NCI-H1436 (cell line): ENCODE results near the gene RASSF3.
A peak's percentile ranks its signal among the peaks of the same experiment; 100 is the strongest.
"Not testable (repeated sequence)": the region's sequence is repeated elsewhere in the genome, so short reads cannot be mapped to it uniquely, and the experiment has no call there.

Experiments used
- DNase-seq: peaks from one replicate; lab custom pipeline; 2025; lab: John Stamatoyannopoulos, UW

The RASSF3 gene

DNA sequence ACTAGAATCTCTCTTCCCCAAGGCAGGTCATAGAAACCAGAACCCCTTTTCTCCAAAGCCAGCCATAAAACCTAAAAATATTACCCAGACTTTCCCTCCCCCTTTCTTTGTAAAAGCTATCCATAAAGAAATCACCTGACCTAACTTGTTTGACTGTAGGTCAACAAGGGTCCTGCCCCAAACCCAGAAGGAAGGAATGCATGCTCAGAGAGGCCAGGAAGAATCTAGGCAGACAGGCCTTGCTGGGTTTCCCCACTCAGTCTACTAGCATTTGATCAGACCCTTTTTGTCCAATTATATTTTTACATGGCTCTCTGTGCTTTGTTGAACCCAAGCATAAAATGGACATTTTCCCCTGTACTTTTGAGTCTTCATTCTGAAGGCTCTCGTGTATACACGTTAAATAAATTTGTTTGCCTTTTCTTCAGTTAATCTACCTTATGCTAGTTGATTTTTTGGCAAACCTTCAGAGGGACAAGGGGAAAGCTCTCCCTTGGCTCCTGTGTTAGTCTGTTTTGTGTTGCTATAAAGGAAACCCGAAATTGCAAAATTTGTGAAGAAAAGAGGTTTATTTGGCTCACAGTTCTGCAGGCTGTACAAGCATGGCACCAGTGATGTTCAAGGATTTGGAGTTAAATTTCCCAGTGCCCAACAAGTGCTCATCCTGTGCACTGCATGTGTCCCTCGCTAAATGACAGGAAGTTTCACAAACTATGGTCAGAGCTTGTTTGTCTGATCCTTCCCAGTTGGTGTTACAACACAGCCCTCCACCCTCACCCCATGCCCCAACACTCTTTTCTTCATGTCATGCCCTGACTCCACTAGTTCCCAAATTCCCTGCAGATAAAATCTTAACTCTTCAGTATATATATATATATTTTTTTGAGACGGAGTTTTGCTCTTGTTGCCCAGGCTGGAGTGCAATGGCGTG, 14.2 kb upstream of the RASSF3 start:
- no peak for DNase-seq

DNA sequence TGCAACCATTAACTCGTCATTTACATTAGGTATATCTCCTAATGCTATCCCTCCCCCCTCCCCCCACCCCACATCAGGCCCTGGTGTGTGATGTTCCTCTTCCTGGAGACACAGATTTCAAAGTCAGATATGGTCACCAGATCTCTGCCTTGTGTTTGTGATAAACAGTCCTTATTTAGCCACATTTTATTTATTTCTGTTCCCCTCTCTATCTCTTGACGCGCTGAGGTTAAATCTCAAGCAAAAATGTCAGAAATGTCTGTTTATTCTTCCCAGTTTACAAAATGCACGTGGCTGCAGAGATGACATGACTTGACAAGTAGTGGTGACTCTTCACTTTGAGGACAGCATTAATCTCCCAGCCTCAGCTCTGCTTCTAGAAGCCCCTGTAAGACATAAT, 11.5 kb upstream of the RASSF3 start:
- no peak for DNase-seq

DNA sequence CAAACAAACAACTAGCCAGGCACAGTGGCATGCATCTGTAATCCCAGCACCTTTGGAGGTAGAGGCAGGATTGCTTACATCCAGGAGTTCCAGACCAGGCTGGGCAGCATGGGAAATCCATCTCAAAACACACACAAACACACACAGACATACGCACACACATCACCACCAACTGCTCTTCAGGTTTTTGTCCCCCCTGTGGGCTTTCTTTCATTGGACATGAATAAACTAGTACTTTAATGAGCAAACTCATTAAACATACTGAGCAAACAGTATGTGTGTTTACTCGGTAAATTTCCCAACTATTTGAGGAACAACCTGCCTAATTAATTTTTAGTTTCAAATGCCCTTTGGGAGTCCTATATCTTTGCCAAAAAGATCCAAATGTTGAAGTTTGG, 10.1 kb upstream of the RASSF3 start:
- DNase-seq = no peak

DNA sequence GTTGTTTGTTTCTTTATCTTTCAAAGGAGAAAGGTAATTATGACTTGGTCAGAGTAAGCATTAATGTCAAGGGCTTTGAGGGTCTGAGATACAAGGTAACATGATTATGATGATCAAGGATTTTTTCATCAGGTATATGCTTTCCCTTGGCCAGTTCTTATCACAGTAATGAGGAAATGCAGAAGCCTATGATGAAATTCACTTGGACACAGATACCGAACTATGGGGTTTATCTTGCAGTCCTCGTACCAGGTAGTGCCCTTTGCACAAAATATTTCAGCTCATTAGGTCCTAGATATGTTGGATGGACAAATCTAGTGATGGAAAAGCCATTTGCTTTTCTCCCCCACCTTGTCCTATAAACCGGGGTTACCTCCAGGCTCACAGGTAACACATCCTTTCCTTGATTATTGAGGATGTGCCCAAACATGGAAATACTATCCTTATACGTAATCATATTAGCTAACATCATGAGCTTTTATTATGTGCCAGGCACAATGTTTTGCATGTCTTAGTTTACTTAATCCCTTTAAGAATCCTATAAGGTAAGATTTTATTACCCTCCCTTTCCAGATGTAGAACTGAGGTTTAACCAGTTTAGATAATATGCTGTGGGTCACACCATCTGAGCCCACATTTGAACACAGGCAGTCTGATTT, 7.0 kb upstream of the RASSF3 start:
- DNase-seq = no peak

DNA sequence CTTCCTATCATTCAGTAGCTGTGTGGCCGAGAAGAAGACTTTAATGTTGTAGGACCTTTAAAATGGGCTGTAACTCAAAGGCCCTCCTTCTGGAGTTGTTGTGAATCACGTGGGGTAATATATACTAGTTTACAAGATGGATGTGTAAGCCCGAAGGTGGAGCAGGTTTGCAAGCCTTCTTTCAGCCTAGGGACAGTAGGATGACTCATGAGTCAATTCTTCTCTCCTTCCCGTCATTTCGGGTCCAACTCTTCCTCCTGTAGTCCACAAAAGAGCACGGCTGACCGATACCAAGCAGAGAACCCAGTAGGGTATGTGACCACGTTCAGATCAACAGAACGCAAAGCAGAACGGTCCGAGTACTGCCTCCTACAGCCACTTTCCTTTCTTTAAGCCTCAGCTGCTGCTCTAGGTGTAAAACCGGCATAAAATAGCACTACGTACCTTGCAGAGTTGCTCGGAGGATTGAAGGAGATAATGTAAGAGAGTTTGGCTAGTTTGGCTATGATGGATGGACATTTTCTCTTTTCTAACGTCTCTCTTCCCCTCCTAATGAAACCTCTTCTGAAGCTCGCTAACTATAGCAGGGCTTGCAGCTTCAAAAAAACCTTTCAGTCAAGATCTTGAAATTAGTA, 1.3 kb upstream of the RASSF3 start:
- DNase-seq = peak; percentile 18

DNA sequence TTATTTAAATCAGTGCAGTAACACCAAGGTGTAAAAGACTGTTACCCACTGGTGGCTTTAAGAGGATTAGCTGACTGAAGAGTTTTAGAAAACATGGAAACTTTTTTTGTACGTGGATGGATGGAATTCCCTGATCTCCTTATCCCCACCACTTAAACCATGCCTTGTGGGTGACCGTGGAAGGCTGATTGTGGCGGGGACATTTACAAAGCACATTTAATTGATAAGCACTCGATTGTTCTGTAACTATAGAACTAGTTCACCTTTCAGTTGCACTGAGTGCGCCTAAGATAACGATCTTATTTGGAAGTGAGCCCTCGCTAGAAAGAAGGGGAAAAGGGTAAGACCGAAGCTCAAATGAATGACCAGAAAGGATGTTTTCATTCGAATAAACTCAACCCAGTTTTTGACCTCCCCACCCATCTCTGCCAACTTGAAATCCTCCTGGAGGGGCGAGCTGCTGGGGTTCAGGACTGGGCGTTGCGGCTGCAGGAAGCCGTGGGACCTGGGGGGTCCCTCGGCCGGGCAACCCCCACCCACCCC, 688 bp upstream of the RASSF3 start:
- no peak for DNase-seq

DNA sequence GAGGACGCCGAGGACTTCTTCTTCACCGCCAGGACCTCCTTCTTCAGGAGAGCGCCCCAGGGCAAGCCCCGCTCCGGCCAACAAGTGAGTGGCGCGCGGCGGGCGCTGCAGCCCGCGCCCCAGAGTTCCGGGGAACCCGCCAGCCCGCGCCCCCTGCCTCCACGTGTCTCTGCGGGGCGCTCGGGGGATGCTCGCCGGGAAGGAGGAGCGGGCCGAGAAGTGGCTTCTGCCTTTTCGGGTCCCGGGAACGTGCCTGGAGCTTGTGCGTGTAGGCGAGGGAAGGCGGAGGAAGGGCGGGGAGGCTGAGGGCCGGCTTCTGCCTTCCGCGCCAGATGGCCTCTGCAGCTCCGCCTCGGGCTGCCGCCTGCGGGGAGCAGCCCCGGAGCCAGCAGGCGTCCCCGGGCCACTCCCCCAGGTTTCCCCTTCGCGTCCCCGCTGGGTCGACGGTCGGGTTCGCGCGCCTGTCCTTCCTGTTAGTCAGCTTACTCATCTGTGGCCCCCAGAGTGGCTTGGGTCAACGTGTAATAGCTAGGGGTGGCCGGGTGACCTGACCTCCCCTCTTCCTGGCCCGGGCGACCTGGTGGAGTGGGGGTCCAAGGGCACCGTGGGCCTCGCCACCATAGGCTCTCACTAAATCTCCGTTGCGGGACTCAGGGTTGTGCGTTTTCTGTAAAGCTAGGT, 505 bp downstream of the RASSF3 start:
- peak; percentile 9 for DNase-seq

DNA sequence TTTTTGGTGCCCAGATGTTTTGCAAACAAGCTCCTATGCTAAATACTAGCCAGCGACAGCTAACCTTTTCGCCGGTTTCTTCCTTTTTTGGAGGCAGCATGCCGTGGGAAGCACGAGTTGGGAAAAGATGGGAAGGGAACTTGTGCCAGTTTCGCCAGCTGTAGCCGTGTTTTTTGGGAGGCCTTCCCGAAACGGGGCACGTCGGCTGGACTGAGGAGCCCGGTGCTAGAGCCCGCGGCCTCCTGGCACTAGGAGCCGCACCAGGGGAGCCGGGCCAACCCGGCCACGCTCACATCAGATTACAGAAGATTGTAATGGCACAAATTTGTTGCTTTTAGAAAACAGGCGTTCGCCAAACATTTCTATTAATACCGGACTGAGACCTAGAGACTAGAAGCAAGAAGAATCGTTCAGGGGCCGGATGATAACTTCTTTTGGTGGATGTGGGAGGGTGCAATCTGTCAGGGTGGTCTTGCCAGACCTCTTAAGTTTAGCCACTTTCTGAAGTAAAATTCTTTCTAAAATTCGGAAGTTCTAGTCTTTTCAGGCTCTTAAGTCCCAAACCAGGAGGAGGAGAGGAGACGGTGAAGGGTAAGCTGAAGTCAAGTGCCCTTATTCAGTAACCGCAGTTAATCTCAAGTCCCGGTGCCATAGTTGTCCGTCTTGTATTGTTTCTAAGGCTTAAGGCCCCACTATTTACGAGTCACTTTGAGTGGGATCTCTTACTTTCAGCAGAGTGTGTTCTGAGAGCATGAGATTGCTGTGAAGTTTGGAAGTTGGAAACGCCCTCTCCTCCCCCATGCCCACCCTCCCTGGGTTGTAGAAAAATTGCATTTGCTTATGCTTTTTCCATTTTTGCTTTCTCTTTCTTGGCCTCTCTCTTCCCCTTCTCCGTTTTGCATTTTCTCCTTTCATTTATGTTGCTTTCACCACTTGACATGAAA, 1.3 kb downstream of the RASSF3 start:
- no peak for DNase-seq

DNA sequence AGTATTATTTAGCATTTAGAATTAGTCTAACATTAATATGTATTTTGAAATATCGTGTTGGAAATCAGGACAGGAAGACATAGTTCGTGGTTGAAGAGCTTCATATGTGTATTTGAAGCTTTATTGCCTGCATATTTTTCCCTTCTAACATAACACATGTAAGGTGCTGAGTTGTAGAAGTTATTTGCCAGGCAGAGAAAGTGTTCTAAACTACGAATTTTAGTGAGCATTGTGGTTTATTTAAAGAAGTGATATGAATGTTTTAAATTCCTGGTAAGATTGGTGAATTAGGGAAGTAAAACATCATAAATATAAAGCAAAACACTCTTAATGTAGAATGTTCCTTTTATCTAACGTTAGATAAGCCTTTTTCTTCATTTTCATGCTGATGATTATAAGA, 2.5 kb downstream of the RASSF3 start:
- DNase-seq = no peak

DNA sequence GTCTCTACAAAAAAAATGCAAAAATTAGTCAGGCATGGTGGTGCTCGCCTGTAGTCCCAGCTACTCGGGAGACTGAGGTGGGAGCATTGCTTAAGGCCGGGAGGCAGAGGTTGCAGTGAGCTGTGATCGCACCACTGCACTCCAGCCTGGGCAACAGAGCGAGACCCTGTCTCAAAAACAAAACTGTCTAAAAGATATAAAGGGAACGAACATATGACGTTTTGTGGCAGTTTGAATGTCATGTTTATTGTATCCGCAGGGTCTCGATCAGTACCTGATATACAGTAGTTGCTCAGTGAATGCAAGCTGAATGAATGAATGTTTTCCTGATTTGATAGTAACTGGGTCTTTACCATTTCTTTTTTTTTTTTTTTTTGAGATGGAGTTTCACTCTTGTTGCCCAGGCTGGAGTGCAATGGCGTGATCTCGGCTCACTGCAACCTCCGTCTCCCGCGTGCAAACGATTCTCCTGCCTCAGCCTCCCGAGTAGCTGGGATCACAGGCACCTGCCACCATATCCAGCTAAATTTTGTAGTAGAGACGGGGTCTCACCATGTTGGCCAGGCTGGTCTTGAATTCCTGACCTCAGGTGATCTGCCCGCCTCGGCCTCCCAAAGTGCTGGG, 3.6 kb downstream of the RASSF3 start:
- DNase-seq = not testable (repeated sequence)

DNA sequence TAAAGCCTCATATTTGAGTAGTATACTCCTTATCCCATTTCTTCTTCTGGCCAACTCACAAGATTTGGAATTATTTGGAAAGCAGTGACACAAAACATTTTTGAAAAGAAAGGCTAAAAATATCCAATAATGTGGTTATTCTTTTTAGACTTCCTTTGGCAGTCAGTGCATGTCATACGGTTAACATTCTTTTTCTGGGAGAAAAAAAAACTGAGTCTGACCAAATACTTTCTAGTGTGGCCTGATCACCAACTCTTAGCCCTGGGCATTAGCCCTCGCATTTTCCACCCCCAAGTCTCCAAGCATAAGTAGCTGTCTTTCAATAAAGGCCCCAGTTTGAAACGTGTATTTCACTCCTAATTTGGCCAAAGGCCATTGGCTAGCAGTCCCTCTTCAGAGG, 5.9 kb downstream of the RASSF3 start:
- DNase-seq = no peak

DNA sequence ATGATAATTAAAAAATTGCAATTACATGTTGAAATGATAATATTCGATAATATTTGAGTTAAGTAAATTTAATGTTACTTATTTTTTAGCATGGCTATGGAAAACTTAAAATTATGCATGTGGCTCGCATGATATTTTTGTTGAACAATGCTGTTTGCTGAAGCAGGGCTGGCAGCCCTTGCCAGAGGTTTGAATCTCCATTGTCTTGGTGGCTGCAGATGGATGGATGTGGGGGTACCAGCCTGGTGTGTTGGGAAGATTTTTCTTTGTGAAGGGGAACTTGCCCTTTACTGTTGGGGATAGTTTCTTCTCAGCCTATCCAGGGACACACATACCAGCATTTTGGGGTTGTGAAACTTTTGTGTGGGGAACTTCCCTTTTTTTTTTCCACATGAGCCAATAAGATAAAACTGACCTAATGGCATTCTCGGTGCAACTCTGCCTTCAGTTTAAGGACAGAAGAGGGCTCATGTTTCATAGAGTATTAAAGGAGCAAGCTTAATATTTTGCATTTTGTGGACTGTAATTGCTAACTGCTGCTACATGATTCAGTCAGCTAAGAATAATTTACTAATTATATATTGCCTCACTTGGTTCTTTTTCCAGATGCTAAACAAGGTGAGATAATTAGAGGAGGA, 8.8 kb downstream of the RASSF3 start:
- no peak for DNase-seq

DNA sequence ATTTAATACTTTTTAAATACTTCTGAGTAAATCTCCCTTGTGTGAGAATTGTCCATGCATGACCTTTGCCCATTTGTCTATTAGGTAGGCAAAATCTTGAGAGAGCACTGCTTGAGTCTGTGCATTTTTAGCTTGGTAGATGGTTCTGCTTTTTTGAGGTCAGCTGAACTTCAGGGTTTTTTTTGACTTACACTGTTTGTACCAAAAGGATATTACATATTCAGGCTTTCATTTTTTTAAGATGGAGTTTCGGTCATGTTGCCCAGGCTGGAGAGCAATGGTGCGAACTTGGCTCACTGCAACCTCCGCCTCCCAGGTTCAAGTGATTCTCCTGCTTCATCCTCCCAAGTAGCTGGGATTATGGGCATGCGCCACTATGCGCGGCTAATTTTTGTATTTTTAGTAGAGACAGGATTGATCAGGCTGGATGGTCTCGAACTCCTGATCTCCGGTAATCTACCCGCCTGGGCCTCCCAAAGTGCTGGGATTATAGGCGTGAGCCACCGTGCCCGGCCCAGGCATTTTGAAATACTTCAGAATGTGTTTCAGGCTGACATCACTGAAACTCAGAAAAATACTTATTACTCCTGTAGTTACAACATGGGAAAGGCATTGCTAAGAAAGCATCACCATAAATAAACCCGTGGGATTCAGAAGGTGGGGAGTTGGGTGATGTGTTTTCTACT, 11.1 kb downstream of the RASSF3 start:
- no peak for DNase-seq

DNA sequence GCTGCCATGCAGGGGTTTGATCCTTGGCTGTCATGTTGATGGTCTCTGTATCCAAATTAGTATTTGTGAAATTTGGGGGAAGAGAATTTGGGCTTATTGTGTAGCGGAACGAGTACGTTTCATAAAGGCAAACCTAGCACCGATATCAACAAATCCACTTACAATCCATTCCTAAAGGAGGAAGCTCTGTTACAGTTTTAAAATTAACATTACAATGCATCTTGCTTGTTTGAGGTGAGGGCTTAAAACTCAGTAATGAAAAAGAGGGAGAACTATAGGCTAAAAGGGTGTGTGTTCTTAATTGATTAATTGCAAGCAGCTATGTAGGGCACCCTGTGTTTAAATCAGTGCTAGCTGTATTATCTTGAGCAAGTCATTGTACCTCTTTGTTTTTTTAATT, 13.7 kb downstream of the RASSF3 start:
- DNase-seq = no peak

DNA sequence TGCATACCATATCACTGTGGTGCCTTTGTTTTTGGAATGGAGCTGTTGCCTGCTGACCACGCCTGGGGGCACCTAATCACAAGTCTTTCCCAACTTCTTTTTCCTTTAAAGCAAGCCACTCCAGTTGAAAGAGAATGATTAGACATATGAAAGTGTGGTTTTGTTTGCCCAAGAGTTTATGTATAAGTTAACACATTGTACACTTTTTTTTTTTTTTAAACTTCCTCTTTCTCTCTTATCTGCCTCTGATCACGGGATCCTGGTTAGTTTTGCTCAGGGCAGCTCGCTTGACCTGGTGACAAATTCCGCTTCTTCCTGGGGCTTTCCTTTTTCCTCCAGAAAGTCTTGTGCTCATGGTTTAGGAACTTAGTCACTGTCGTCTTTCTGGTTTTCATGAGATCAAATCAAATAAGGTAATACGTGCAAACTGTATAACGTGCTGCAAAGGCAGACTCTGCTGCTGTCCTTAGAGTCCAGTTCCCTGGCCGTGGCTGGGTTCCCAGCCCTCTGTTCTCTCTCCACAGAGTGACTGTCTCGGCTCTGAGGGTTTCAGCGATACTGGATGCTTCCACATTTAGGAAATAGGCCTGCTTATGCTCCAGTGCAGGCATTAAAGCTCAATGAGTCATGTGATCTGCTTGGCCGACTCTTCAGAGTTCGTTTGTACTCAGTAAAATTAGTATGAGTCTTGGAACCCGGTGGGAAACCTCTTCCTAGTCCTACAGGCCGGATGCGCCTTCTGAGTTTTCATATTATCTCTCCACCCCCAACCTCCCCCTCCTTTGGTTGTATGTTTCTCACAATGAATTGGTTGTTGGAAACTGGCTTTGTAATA, 15.2 kb downstream of the RASSF3 start:
- DNase-seq = no peak

DNA sequence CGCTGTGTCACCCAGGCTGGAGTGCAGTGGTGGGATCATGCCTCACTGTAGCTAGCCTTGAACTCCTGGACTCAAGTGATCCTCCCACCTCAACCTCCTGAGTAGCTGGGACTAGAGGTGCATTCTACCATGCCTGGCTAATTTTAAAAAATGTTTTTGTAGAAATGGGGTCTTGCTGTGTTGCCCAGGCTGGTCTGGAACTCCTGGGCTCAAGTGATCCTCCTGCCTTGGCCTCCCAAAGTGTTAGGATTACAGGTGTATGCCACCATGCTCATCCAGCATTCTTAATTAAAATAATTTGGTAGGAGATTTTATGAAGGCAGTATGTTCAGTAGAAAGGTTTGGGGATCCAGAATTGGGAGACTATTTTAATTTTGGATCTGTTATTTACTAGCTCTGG, 16.3 kb downstream of the RASSF3 start:
- not testable (repeated sequence) for DNase-seq

DNA sequence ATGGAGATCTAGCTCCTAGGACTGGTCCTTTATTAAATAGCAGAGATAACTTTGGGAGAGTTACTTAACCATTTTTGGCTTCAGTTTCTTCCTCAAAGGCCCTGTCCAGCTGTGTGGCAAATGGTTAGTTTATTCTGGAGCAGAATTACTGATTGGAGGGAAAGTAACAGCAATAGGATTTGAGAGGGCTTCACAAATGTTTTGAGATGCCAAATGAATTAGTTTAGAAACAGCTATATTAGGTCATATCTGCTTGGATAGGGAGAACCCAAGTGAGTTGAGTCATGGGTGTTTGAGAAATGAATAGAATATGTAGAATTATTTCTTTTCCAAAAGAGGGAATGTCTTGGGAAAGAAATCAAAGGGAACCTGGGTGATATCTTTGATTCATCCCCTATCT, 17.5 kb downstream of the RASSF3 start:
- no peak for DNase-seq

DNA sequence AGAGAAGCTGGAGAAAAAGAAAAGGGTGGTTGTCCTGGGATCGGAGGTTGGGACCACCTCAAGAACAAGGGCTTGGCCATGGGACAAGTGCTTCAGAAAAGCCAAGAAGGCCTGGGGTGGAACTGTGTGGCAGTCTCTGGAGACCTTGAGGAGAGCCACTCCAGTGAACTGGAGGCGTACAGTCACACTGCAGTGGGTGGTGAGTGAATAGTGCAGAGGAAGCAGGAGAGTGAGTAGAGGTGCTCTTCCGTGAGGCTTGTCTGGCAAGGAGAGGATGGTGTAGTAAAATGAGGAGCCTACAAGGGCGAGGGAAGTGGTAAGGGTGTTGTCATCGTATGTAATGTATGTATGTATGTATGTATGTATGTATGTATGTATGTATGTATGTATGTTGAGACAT, 20.9 kb downstream of the RASSF3 start:
- DNase-seq = no peak
